ENCODE measurements around the gene STX19.
"Not testable (repeated sequence)": the region's sequence is repeated elsewhere in the genome, so short reads cannot be mapped to it uniquely, and the experiment has no call there.

STX19 gene

GRCh38 chr3:93973131-93974126 lies 55.0 kb downstream of the STX19 start, which contains the start of gene PROS1:
PROS1 (minus strand) TSS chr3:93973896; CDS start chr3:93973749, 147 bp downstream.
- peak; percentile 69 for DNase-seq (ENCODE audit: low spot score)
- TF ChIP-seq CTCF (IDR thresholded peaks at IDR 0.05; ENCODE audit: borderline replicate concordance, control extremely low read depth, extremely low read depth, insufficient read depth, missing control alignments): no peak
- in situ Hi-C loops (cut with MboI; ENCODE audit: low sequenced_read_pairs, unreplicated experiment): no loop called here

GRCh38 chr3:93969997-93970396 lies 58.4 kb downstream of the STX19 start:
- in situ Hi-C loops (cut with MboI; ENCODE audit: low sequenced_read_pairs, unreplicated experiment): no loop called here
- no peak for DNase-seq (ENCODE audit: low spot score)
- TF ChIP-seq CTCF (IDR thresholded peaks at IDR 0.05; ENCODE audit: borderline replicate concordance, control extremely low read depth, extremely low read depth, insufficient read depth, missing control alignments): no peak

GRCh38 chr3:93969443-93969842 lies 59.0 kb downstream of the STX19 start:
- TF ChIP-seq CTCF (IDR thresholded peaks at IDR 0.05; ENCODE audit: borderline replicate concordance, control extremely low read depth, extremely low read depth, insufficient read depth, missing control alignments): no peak
- no peak for DNase-seq (ENCODE audit: low spot score)
- in situ Hi-C loops (cut with MboI; ENCODE audit: low sequenced_read_pairs, unreplicated experiment): no loop called here

GRCh38 chr3:93965106-93965505 lies 63.3 kb downstream of the STX19 start:
- in situ Hi-C loops (cut with MboI; ENCODE audit: low sequenced_read_pairs, unreplicated experiment); DNase-seq (ENCODE audit: low spot score): not testable (repeated sequence)

Data from GM13976 (cell line).